GM10847 (cell line): ENCODE data around the gene ANXA2R.
A peak's percentile ranks its signal among the peaks of the same experiment; 100 is the strongest.

Experiments
- POLR2A ChIP-seq: IDR thresholded peaks from 2 replicates; pipeline ENCODE4 v1.6.1; 2011; ENCODE audit not compliant: insufficient read length; ENCODE audit errors: extremely low read depth

ANXA2R gene

DNA sequence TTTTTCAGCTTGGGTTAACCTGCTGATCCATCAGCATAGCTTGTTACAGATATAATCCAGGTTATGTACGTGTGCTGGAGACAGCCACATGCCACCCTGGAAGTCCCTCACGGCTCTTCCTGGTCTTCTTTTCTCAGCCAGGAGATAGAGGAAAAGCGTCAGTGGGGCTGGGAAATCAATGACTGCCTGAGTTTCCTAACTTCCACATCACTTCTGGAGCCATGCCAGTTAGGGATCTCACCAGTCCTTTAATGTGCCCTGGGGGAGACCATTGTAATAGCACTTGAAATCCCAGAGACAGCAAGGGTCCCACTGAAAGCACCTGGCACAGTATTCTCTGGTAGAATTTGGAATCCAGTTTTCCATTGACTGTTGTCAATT is 29.2 kb downstream of the ANXA2R start:
- no peak for TF ChIP-seq POLR2A

DNA sequence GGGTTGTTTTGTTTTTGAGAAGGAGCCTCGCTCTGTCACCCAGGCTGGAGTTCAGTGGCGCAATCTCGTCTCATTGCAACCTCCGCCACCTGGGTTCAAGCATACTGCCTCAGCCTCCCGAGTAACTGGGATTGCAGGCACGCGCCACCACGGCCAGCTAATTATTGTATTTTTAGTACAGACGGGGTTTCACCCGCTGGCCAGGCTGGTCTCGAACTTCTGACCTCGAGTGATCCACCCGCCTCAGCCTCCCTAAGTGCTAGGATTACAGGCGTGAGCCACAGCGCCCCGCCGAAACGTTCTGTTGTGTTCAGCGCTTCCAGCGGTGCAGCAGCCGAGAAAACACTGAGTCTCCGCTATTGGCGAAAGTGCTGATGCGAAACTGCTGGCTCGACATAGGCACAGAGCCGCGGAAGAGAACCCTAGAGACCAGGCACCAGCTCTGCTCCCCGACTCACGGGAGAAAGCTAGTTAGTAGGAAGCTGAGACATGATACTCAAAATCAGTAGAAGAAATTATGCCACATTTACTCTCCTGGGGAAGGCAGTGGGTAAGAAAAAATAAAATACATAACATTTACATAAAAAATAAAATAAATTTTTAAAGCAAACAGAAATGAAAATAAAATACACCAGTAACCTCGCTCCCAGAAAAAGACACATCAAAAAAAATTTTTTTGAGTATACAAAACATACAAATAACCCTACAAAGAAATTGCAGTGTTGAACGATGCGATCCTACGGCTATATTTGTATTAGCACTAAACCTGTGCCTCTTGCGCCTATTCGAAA is 31.6 kb downstream of the ANXA2R start:
- no peak for TF ChIP-seq POLR2A

DNA sequence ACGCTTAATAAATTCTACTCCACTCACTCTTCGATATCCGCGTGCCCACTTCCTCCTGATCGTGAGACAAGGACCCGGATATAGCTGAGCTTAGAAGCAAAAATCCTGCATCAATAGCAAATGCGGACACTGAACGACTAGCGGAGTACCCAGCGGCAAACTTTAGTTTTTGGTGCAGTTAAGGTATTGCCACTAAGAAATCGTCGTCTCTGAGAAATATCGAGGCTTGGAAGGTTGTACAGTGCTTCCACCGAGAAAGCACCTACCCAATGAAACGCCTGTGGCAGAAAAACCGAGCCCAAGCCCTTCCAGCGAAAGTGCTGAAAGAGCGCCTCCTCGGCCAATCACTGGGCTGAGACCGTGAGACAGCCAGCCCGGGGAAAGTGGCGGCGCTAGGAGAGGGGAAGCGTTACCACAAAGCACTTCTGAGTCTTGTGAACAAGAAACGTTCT is 32.2 kb downstream of the ANXA2R start:
- peak; percentile 48 for TF ChIP-seq POLR2A

- TF ChIP-seq POLR2A: no peak
These were observed 32.7 kb downstream of the ANXA2R start for GRCh38 chr5:43007246-43007910.

GRCh38 chr5:43006424-43007202 is 33.5 kb downstream of the ANXA2R start:
- no peak for TF ChIP-seq POLR2A

GRCh38 chr5:43005031-43005430 is 35.1 kb downstream of the ANXA2R start:
- no peak for TF ChIP-seq POLR2A

GRCh38 chr5:43001748-43002147 is 38.4 kb downstream of the ANXA2R start:
- no peak for TF ChIP-seq POLR2A

DNA sequence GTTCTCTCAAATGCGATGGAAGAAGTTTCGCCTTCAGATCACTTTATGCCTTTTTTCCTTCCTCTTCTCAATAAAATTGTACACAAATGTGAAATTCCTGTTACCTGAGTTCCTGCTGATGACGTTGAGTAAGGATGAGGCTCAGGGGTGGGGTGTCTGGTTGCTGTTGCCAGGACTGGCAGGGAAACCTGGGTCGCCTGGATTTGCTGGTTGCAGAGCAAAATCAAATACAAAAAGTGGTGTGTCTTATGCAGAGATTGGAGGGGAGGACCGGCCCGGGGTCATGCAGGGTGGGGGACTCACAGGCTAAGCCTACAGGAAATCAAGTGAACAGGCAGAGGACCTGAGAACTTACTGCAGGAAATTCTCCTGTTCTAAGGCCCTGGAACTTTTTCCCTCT is 39.2 kb downstream of the ANXA2R start:
- TF ChIP-seq POLR2A: no peak

GRCh38 chr5:43000111-43000840 is 39.8 kb downstream of the ANXA2R start:
- no peak for TF ChIP-seq POLR2A

DNA sequence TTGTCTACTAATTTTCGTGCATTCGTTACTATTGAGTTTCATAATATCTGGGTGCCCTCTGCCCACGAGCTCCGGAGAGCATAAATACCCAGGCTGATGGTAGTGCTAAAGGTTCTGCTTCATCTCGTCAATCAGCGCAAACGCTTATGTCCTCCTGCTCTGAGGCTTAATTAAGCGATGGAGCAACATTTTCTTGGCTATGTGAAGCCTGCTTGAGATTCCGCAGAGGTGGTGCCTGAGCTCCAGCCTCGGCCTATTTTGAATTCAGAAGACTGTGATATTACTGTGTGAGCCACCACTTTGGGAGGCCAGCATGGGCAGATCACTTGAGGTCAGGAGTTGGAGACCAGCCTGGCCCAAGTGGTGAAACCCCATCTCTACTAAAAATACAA is 44.8 kb downstream of the ANXA2R start:
- TF ChIP-seq POLR2A: no peak

- TF ChIP-seq POLR2A: no peak
These were observed 45.4 kb downstream of the ANXA2R start for GRCh38 chr5:42994555-42995359.

- no peak for TF ChIP-seq POLR2A
These were observed 45.9 kb downstream of the ANXA2R start for GRCh38 chr5:42994246-42994554.

DNA sequence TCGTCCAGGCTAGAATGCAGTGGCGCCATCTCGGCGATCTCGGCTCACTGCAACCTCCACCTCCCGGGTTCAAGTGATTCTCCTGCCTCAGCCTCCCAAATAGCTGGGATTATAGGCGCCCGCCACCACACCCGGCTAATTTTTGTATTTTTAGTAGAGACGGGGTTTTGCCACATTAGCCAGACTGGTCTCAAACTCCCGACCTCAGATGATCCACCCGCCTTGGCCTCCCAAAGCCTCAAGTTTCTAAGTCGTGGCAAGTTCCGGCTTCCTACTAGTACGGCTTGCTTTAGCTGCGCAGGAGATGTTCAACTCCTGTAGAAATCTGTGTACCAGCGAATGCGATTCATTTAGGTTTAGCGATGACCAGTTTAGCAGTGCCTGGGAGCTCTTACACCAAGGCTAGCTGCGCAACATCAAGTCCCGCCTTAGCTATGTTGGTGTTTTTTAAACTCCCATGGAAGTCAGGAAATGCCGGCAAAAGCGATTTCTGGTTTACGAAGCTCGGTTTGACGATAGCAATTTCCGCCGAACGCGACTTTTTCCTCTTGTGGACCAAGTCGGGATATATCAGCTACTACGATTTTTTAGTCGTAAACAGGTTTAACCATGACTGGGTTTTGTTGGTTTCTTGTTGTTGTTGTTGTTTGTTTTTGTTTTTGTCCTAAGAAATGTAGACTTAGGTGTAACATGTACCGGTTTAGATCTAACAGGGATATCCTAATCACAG is 46.4 kb downstream of the ANXA2R start:
- TF ChIP-seq POLR2A: no peak

DNA sequence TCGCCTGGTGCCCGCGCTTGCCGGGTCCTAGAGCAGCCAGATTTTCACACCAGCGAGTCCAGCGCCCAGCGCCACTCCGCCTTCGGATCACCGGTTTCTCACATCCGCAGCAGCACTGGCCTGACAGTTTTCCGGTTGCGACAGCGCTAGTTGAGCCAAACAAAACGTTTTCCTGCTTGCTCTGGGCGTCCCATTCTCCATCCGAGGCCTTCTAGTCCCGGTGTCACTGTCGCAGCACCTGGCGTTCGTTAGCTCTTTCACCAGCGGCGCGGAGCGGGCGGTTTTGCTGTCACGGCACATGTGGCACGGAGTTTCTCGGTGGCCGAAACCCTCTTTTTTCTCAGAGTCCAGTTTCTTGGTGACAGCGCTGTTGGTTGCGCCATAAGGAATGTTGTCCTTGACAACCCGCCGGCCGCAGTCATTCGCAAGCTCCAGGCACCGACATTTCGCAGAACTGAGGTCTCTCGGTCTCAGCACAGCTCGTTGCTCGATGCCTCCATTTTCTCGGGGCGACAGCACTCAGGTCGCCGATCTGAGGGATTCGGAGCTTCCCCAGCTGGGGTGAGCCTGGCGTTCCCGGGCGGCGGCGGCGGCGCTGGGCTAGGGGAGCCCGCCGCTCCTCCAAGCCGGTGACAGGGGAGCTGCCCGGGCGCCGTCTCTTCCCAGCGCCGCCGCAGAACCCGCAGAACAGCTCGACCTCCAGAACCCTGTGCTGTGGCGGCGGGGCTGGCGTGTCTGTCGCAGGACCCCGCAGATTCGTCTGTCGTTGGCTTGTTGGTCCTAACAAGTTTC is 47.8 kb downstream of the ANXA2R start:
- TF ChIP-seq POLR2A: peak; percentile 61
